Panc1 (cell line): ENCODE measurements around the gene NUP210. TPM values are rescaled to one million over a fixed set of nuclear protein-coding genes. Genes with fewer than 3 reads are reported as not detected.

Experiments used
- ATAC-seq: fragments of 200-7000 bp; cut with Tn5 transposase; 2 replicates; pipeline ENCODE4 v1.9.1; 2020; ENCODE audit warnings: mild to moderate bottlenecking, moderate library complexity
- BruUV-seq: library from RNA; stranded (reverse); fragments of 400-500 nt; replicated peaks from 2 replicates; lab custom pipeline; 2021; lab: Mats Ljungman, UMichigan
- CTCF ChIA-PET: fragments of 300-600 bp; sonication (Branson Sonifier 250); formaldehyde crosslinking; loops from one replicate; lab custom pipeline; 2022; ENCODE audit warnings: antibody characterized with exemption; lab: Charles Lee
- POLR2A ChIA-PET: fragments of 300-600 bp; sonication (Branson Sonifier 250); formaldehyde crosslinking; loops from one replicate; lab custom pipeline; 2022; ENCODE audit warnings: antibody characterized with exemption; lab: Charles Lee
- DNase-seq: peaks from one replicate; pipeline ENCODE4 v3.0.0-alpha.2; 2010; ENCODE audit warnings: low read depth, low spot score
- H3K27ac ChIP-seq: 2 replicates; pipeline ENCODE4 v1.5.1; 2011; ENCODE audit warnings: mild to moderate bottlenecking, low read length, inconsistent platforms
- H3K27me3 ChIP-seq: fragments of 200-500 bp; sonication (Bioruptor generic); 2 replicates; pipeline ENCODE4 v1.6.0; 2014; ENCODE audit warnings: low read length, inconsistent platforms; ENCODE audit not compliant: control insufficient read depth, insufficient read depth
- H3K36me3 ChIP-seq: fragments of 200-500 bp; sonication (Bioruptor generic); 2 replicates; pipeline ENCODE4 v1.5.1; 2014; ENCODE audit warnings: inconsistent platforms, mild to moderate bottlenecking, low read length, moderate library complexity; ENCODE audit not compliant: control insufficient read depth, insufficient read depth
- H3K4me1 ChIP-seq: 2 replicates; pipeline ENCODE4 v1.5.1; 2011; ENCODE audit warnings: inconsistent platforms, mild to moderate bottlenecking, low read length, moderate library complexity; ENCODE audit not compliant: control insufficient read depth, insufficient read depth
- H3K4me3 ChIP-seq, 2 experiments: 2 replicates each; pipeline ENCODE4 v1.5.1; 2011 to 2012; ENCODE audit warnings: low read depth in 2 of 2, low read length in 2 of 2, mild to moderate bottlenecking in 2 of 2, inconsistent platforms in 1 of 2, moderate library complexity in 1 of 2
- H3K9me3 ChIP-seq: fragments of 200-500 bp; sonication (Bioruptor generic); 2 replicates; pipeline ENCODE4 v1.5.1; 2014; ENCODE audit warnings: low read depth, mild to moderate bottlenecking, inconsistent platforms, low read length, moderate library complexity; ENCODE audit not compliant: control insufficient read depth, insufficient read depth
- POLR2AphosphoS5 ChIP-seq: IDR thresholded peaks from 2 replicates; pipeline ENCODE4 v1.6.1; 2012; ENCODE audit warnings: mild to moderate bottlenecking, low read depth, low read length, moderate library complexity
- SIN3A ChIP-seq: IDR thresholded peaks from 2 replicates; pipeline ENCODE4 v1.6.1; 2012; ENCODE audit warnings: low read depth, mild to moderate bottlenecking, low read length, moderate library complexity, borderline replicate concordance; ENCODE audit not compliant: insufficient read depth
- TCF7L2 ChIP-seq: IDR thresholded peaks from 2 replicates; pipeline ENCODE4 v1.6.1; 2011; ENCODE audit warnings: mild to moderate bottlenecking, low read depth, low read length, inconsistent platforms
- in situ Hi-C: cut with HindIII; loops from 2 replicates; pipeline ENCODE4 v1.10.0; 2016; ENCODE audit warnings: low sequenced_read_pairs, low pct_unique_long_range_greater_than_20kb
- intact Hi-C: fragments of 100-400 bp; cut with micrococcal nuclease; formaldehyde crosslinking; loops from one replicate; pipeline ENCODE4 v1.10.0; 2022; ENCODE audit not compliant: unreplicated experiment
- total RNA-seq: library from RNA; stranded (reverse); gene quantifications from one replicate; pipeline ENCODE4 v1.2.1, GENCODE V29; 2021; ENCODE audit not compliant: unreplicated experiment
- TF ChIP-seq, protein P1 (sequence below), 2 experiments: IDR thresholded peaks; 2 replicates each; pipeline ENCODE4 v1.6.1; 2011 to 2012; ENCODE audit warnings: low read depth in 2 of 2, control low read depth in 1 of 2, low read length in 1 of 2, mild to moderate bottlenecking in 1 of 2, moderate library complexity in 1 of 2; ENCODE audit not compliant: insufficient read depth in 1 of 2
- TF ChIP-seq, protein P2 (sequence below): fragments of 450-650 bp; IDR thresholded peaks from 2 replicates; pipeline ENCODE4 v1.5.1; 2017; ENCODE audit warnings: mild to moderate bottlenecking

The NUP210 gene
- total RNA-seq, 1 experiment from 2014 or later, result 36.8 TPM

DNA sequence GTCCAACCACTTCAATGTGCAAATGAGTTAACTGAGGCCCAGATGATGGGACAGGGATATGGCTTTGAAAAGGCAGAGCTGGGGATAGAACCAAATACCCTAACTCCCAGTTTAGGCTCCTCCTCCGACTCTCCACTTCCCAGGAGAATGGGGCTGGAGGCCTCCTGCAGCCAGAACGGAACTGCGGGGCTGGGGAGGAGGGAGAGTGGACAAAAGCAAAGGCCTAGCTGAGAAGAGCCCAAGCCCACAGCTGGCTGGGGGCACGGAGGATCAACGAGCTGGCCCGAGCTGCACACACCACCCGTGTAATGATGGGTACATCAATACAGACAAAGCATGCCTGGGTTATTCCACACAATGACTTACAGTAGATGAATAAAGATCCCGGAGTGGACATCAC, 74.8 kb downstream of the NUP210 start:
- Histone ChIP-seq H3K27me3 (no peaks in the 10 kb centered on the region), H3K27ac (no peak overlapping the region), H3K4me1 (no peaks in the 10 kb centered on the region), H3K9me3 (no peaks in the 10 kb centered on the region), H3K36me3 (no peaks in the 10 kb centered on the region), H3K4me3 (no peak overlapping the region)
- intact Hi-C loops, result no loop called here
- DNase-seq, result no peak
- BruUV-seq, result no TSS peak
- ATAC-seq, result no peak
- POLR2A ChIA-PET, result no interaction called here
- CTCF ChIA-PET, result no interaction called here
- in situ Hi-C loops, result no loop called here
- TF ChIP-seq, protein P1, sequence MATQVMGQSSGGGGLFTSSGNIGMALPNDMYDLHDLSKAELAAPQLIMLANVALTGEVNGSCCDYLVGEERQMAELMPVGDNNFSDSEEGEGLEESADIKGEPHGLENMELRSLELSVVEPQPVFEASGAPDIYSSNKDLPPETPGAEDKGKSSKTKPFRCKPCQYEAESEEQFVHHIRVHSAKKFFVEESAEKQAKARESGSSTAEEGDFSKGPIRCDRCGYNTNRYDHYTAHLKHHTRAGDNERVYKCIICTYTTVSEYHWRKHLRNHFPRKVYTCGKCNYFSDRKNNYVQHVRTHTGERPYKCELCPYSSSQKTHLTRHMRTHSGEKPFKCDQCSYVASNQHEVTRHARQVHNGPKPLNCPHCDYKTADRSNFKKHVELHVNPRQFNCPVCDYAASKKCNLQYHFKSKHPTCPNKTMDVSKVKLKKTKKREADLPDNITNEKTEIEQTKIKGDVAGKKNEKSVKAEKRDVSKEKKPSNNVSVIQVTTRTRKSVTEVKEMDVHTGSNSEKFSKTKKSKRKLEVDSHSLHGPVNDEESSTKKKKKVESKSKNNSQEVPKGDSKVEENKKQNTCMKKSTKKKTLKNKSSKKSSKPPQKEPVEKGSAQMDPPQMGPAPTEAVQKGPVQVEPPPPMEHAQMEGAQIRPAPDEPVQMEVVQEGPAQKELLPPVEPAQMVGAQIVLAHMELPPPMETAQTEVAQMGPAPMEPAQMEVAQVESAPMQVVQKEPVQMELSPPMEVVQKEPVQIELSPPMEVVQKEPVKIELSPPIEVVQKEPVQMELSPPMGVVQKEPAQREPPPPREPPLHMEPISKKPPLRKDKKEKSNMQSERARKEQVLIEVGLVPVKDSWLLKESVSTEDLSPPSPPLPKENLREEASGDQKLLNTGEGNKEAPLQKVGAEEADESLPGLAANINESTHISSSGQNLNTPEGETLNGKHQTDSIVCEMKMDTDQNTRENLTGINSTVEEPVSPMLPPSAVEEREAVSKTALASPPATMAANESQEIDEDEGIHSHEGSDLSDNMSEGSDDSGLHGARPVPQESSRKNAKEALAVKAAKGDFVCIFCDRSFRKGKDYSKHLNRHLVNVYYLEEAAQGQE (IDR thresholded peaks at IDR 0.05; ENCODE audit: insufficient read depth in 1 of 2, low read depth in 2 of 2, low read length in 1 of 2), result no peak
- TF ChIP-seq POLR2AphosphoS5, result no peak

DNA sequence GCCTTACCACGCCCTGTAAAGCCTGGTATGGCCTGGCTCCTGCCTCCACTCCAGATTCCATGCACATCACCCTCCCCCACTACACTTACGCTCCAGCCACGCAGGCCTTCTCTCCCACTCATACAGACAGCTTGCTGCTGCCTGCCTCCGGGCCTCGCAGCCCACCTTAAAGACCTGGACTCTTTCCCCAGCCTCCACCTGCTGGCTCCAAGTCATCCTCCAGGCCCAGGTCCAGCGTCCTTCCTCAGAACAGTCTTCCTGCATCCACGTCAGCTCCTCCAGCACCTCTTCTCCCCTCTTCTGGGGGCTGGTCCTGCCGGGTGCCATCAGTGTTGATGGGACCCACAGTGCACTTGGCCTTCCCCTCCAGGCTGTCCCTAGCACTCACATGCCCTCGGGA, 75.5 kb downstream of the NUP210 start:
- in situ Hi-C loops (no loop called here), intact Hi-C loops (no loop called here)
- TF ChIP-seq POLR2AphosphoS5 (no peak), SIN3A (no peak), TCF7L2 (no peak)
- TF ChIP-seq, protein P2, sequence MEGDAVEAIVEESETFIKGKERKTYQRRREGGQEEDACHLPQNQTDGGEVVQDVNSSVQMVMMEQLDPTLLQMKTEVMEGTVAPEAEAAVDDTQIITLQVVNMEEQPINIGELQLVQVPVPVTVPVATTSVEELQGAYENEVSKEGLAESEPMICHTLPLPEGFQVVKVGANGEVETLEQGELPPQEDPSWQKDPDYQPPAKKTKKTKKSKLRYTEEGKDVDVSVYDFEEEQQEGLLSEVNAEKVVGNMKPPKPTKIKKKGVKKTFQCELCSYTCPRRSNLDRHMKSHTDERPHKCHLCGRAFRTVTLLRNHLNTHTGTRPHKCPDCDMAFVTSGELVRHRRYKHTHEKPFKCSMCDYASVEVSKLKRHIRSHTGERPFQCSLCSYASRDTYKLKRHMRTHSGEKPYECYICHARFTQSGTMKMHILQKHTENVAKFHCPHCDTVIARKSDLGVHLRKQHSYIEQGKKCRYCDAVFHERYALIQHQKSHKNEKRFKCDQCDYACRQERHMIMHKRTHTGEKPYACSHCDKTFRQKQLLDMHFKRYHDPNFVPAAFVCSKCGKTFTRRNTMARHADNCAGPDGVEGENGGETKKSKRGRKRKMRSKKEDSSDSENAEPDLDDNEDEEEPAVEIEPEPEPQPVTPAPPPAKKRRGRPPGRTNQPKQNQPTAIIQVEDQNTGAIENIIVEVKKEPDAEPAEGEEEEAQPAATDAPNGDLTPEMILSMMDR, result no peak
- TF ChIP-seq, protein P1 (IDR thresholded peaks at IDR 0.05; ENCODE audit: insufficient read depth in 1 of 2, low read depth in 2 of 2, low read length in 1 of 2), result no peak
- Histone ChIP-seq H3K4me3 (no peak overlapping the region), H3K4me1 (no peaks in the 10 kb centered on the region), H3K36me3 (no peaks in the 10 kb centered on the region), H3K27me3 (no peaks in the 10 kb centered on the region), H3K27ac (no peak overlapping the region), H3K9me3 (no peaks in the 10 kb centered on the region)
- no peak for ATAC-seq
- ChIA-PET POLR2A (no interaction called here), CTCF (no interaction called here)
- BruUV-seq, result no TSS peak
- no peak for DNase-seq
